GM18858 (cell line): ENCODE results near the gene TAF4B.
"Not testable (repeated sequence)": the region's sequence is repeated elsewhere in the genome, so short reads cannot be mapped to it uniquely, and the experiment has no call there.

Experiments
- ATAC-seq: cut with Tn5 transposase; IDR thresholded peaks from one replicate; pipeline ENCODE4 v1.9.1; 2021; ENCODE audit not compliant: unreplicated experiment

TAF4B gene

GRCh38 chr18:26237363-26237762, 11.1 kb downstream of the TAF4B start:
- not testable (repeated sequence) for ATAC-seq

DNA sequence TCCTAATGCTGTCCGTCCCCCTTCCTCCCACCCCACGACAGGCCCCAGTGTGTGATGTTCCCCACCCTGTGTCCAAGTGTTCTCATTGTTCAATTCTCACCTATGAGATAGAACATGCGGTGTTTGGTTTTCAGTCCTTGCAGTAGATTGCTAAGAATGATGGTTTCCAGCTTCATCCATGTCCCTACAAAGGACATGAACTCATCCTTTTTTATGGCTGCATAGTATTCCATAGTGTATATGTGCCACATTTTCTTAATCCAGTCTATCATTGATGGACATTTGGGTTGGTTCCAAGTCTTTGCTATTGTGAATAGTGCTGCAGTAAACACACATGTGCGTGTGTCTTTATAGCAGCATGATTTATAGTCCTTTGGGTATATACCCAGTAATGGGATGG, 12.5 kb downstream of the TAF4B start:
- not testable (repeated sequence) for ATAC-seq

DNA sequence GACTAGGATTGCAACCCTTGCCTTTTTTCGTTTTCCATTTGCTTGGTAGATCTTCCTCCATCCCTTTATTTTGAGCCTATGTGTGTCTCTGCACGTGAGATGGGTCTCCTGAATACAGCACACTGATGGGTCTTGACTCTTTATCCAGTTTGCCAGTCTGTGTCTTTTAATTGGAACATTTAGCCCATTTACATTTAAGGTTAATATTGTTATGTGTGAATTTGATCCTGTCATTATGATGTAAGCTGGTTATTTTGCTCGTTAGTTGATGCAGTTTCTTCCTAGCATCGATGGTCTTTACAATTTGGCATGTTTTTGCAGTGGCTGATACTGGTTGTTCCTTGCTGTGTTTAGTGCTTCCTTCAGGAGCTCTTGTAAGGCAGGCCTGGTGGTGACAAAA, 16.1 kb downstream of the TAF4B start:
- not testable (repeated sequence) for ATAC-seq

GRCh38 chr18:26245434-26245833, 19.2 kb downstream of the TAF4B start:
- ATAC-seq = not testable (repeated sequence)

GRCh38 chr18:26252411-26252810, 26.2 kb downstream of the TAF4B start:
- no peak for ATAC-seq

DNA sequence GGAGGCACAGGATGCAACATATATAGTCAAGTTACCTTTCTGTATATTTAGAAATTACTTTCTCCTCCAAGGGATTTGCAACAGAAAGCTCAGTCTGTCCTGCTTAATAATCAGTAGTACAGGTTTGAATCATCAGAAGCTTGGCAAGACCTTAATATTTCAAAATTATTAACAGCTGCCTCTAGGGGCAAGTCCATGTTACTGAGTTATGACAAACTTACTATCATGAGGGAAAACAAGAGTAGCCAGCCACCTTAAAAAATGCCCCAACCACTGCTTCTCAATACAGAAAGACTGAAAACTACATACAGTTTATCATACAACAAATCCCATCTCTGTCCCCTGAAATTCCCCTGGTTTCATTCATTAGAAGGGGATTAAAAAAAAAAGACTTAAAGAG, 28.6 kb downstream of the TAF4B start:
- peak; percentile 40 for ATAC-seq

DNA sequence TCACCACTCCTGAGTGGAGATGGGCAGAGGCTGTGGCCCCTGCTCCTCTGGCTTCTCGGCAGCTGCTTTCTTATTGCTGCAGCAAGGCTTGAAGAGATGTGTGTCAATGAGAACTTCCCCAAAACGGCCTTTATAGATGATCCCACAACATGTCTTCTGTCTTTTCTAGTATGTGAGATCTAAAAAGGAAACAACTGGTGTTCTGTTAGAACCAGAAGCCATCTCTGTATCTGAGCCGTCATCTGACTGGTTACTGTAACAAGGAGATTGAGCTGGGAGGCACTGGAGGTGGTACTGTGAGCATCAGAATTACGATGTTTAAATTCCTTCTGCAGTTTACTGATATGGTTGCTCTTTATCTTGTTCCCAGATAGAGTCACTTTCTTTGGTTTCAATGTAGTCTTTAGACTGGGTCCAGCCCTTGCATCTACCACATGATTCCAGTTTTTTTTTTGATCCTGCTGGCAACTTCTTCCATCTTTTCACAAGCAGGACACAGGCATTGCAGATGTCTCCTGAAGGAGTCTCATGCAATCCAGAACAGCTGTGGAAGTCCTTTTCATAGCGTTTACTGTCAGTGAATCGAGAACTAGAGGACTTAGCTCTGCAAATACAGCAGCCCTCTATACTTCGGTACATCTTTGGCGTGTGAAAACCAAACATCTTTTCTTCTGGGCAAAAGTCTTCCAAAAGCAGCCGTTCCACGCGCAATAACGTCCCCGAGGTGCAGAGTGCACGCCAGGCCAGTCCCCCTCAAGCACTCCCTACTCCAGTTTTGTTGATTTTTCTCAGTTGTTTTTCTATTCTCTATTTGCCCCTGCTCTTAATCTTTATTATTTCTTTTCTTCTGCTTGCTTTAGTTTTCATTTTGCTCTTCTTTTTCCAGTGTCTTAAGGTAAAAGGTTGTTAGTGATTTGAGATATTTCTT, 29.7 kb downstream of the TAF4B start:
- no peak for ATAC-seq

GRCh38 chr18:26258711-26259110, 32.5 kb downstream of the TAF4B start:
- ATAC-seq = no peak

DNA sequence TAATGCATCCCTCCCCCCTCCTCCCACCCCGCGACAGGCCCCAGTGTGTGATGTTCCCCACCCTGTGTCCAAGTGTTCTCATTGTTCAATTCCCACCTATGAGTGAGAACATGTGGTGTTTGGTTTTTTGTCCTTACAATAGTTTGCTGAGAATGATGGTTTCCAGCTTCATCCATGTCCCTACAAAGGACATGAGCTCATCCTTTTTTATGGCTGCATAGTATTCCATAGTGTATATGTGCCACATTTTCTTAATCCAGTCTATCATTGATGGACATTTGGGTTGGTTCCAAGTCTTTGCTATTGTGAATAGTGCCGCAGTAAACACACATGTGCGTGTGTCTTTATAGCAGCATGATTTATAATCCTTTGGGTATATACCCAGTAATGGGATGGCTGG, 33.2 kb downstream of the TAF4B start:
- ATAC-seq = not testable (repeated sequence)

- ATAC-seq = no peak
Measured at GRCh38 chr18:26262156-26262555, 35.9 kb downstream of the TAF4B start.

- no peak for ATAC-seq
Measured at GRCh38 chr18:26267357-26267930, 41.2 kb downstream of the TAF4B start.

DNA sequence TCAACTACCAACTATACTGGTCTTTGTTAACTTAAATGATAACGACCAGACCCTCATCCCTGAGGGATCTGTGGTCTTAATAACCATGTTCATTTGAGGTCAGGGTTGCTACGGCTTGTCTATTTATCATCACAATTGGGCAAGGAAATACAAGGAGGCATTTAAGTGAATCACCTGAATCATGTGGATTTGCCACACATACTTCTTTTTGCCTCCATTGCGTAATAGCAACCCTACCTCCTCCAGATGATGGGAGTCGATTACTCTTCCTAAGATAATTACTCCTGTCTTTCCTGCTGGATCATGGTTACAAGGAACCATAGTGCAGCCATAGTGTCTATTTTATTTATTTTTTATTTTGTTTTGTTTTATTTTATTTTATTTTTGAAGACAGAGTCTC, 42.2 kb downstream of the TAF4B start:
- ATAC-seq = no peak

DNA sequence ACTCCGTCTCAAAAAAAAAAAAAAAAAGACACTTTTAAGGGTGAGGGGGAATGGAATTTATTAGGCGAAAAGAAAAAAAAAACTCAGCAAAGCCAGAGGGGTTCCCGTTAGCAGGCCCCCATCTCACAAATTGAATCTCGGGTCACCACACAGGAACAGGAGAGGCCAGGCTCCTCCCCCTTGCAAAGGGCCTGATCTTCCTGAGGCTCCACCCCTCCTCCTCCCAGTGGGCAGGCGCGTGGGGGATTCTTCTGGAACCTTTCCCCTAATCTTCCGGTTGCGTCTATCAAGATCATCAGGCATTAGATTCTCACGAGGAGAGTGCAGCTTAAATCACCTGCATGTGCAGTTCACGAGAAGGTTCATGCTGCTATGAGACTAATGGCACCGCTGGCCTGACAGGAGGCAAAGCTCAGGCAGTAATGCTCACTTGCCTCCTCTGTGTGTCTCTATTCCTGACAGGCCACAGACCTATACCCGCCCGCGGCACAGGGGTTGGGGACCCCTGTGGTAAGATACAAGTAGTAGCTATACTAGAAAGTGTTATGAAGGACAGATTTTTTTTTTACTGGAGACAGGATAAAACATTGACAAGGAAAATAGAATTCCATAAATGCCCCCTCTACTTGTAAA, 45.8 kb downstream of the TAF4B start:
- ATAC-seq = no peak

DNA sequence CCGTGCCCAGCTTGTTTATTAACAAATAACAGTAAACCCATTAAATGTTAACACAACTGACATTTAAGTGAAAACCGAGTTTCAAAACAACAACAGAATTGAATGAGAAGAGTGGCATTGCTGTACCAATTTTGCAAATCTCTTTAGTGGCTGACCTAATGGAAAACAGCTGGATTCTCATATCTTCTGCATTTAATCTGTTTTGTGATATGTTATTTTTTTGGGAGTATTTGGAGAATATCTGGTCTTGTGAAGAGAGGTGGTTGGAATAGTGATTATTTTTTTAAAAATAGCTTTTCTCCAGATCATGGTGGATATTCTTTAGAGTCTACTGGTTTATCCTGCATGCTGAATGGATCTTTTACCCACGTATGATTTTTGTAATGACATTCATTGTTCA, 51.1 kb downstream of the TAF4B start:
- ATAC-seq = no peak

DNA sequence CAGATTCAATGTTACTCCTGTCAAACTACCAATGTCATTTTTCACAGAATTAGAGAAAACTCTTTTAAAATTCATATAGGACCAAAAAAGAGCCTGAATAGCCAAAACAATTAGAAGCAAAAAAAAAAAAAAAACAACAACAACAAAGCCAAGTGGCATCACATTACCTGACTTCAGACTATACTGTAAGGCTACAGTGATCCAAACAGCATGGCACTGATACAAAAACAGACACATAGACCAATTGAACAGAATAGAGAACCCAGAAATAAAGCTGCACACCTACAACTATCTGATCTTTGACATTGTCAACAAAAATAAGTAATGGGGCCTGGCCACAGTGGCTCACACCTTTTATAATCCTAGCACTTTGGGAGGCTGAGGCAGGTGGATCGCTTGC, 53.2 kb downstream of the TAF4B start:
- no peak for ATAC-seq

GRCh38 chr18:26286008-26286407, 59.8 kb downstream of the TAF4B start:
- no peak for ATAC-seq

GRCh38 chr18:26287644-26288043, 61.4 kb downstream of the TAF4B start:
- ATAC-seq = no peak

DNA sequence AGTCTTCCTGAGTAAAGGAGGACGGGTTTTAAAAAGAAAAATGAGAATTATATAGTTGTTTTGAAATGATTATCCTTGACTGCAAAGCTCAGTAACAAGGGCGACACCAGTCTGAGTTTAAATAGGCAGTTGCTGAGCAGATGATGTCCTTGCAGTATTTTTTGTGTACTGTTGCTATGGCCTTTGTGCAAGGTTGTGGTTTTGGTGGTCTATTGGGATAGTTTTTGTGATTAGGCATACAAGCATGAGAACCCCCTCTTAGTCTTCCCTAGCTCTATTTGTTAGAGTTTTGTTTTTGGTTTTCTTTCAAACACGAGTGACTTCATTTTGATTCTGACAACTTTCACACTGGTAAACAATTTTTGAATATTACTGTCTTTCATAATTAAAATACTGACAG, 64.1 kb downstream of the TAF4B start:
- ATAC-seq = no peak

- ATAC-seq = no peak
Measured at GRCh38 chr18:26293982-26294381, 67.7 kb downstream of the TAF4B start.

DNA sequence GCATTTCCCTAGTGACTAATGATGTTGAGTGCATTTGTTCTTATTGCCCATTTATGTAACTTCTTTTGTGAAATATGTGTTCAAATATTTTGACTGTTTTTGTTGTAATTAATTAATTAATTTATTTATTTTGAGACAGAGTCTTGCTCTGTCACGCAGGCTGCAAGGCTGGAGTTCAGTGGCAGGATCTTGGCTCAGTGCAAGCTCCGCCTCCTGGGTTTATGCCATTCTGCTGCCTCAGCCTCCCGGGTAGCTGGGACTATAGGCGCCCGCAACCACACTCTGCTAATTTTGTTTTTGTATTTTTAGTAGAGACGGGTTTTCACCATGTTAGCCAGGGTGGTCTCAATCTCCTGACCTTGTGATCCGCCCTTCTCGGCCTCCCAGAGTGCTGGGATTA, 71.9 kb downstream of the TAF4B start:
- ATAC-seq = no peak

GRCh38 chr18:26301681-26302080, 75.4 kb downstream of the TAF4B start:
- ATAC-seq = no peak

GRCh38 chr18:26303222-26303621, 77.0 kb downstream of the TAF4B start:
- ATAC-seq = not testable (repeated sequence)
